GM12878 (cell line): ENCODE data around the gene SLC35A1. TPM values are rescaled to one million over a fixed set of nuclear protein-coding genes. Genes with fewer than 3 reads are reported as not detected.
A peak's percentile ranks its signal among the peaks of the same experiment; 100 is the strongest.

ENCODE experiments used
- ATAC-seq: fragments of 200-7000 bp; cut with Tn5 transposase; 3 replicates; pipeline ENCODE4 v1.9.1; 2020; ENCODE audit warnings: mild to moderate bottlenecking, moderate library complexity
- BruUV-seq: library from RNA; stranded (reverse); fragments of 400-500 nt; replicated peaks from 2 replicates; lab custom pipeline; 2021; lab: Mats Ljungman, UMichigan
- CTCF ChIA-PET: fragments of 300-600 bp; sonication (Branson Sonifier 250); formaldehyde crosslinking; extraction: SDS; loops from one replicate; lab custom pipeline; 2021; ENCODE audit warnings: inconsistent platforms; lab: Yijun Ruan, JAX
- POLR2A ChIA-PET: fragments of 350-600 bp; formaldehyde crosslinking; extraction: SDS; loops from one replicate; lab custom pipeline; 2021; ENCODE audit warnings: inconsistent platforms; lab: Charles Lee
- RAD21 ChIA-PET: fragments of 300-600 bp; sonication (Branson Sonifier 250); formaldehyde crosslinking; loops from one replicate; lab custom pipeline; 2023; ENCODE audit warnings: antibody characterized with exemption; ENCODE audit not compliant: unreplicated experiment; lab: Charles Lee
- SMC1A ChIA-PET: fragments of 300-600 bp; sonication (Branson Sonifier 250); formaldehyde crosslinking; loops from one replicate; lab custom pipeline; 2023; ENCODE audit not compliant: unreplicated experiment, uncharacterized antibody; lab: Charles Lee
- DNase-seq: peaks from one replicate; pipeline ENCODE4 v3.0.0-alpha.2; 2011; ENCODE audit warnings: low read depth, low spot score
- FAIRE-seq: peaks from 3 replicates; lab custom pipeline; 2011; peaks lifted over from hg19 to GRCh38; lab: Jason Lieb, UNC
- H2AFZ ChIP-seq: 2 replicates; pipeline ENCODE4 v1.6.0; 2011; ENCODE audit warnings: low read depth, low read length, control low read depth; ENCODE audit not compliant: control insufficient read depth
- H3K27ac ChIP-seq: 2 replicates; pipeline ENCODE4 v1.5.1; 2011; ENCODE audit warnings: control low read depth; ENCODE audit not compliant: control insufficient read depth, insufficient read depth
- H3K27me3 ChIP-seq, 2 experiments: replicated peaks in 1 of 2; 2 replicates each; pipeline versions ENCODE4 v1.6.0 to v1.6.1; 2011; ENCODE audit warnings: low read length in 1 of 2; ENCODE audit not compliant: control insufficient read depth in 2 of 2, insufficient read depth in 2 of 2
- H3K36me3 ChIP-seq, 2 experiments: 2 replicates each; pipeline ENCODE4 v1.5.1; 2011; ENCODE audit warnings: low read length in 1 of 2; ENCODE audit not compliant: control insufficient read depth in 2 of 2, insufficient read depth in 2 of 2
- H3K4me1 ChIP-seq: 2 replicates; pipeline ENCODE4 v1.6.1; 2011; ENCODE audit warnings: mild to moderate bottlenecking, low read length, moderate library complexity, mixed read lengths; ENCODE audit not compliant: control insufficient read depth, insufficient read depth
- H3K4me2 ChIP-seq: 2 replicates; pipeline ENCODE4 v1.6.0; 2011; ENCODE audit warnings: control low read depth; ENCODE audit not compliant: control insufficient read depth, insufficient read depth
- H3K4me3 ChIP-seq: fragments of 200-600 bp; sonication (generic); 2 replicates; pipeline ENCODE4 v1.5.1; 2016
- H3K79me2 ChIP-seq: 2 replicates; pipeline ENCODE4 v1.6.0; 2011; ENCODE audit warnings: low read length; ENCODE audit not compliant: control insufficient read depth, insufficient read depth
- H3K9ac ChIP-seq: 2 replicates; pipeline ENCODE4 v1.8.0; 2011; ENCODE audit warnings: low read length, control low read depth, mixed read lengths; ENCODE audit not compliant: control insufficient read depth, insufficient read depth
- H3K9me3 ChIP-seq: replicated peaks from 3 replicates; pipeline ENCODE4 v1.5.1; 2011; ENCODE audit warnings: mild to moderate bottlenecking, low read length; ENCODE audit not compliant: control insufficient read depth, insufficient read depth
- H4K20me1 ChIP-seq: 2 replicates; pipeline ENCODE4 v1.6.0; 2011; ENCODE audit not compliant: control insufficient read depth, insufficient read depth
- EED ChIP-seq: sonication (generic); IDR thresholded peaks from 2 replicates; pipeline ENCODE4 v1.6.1; 2016; ENCODE audit warnings: antibody characterized with exemption, low read depth
- EP300 ChIP-seq, 2 experiments: fragments of 150-350 bp in 1 of 2; IDR thresholded peaks; 2 replicates each; pipeline ENCODE4 v1.6.1; 2011 to 2012; ENCODE audit warnings: low read depth in 2 of 2, low read length in 2 of 2, borderline replicate concordance in 1 of 2, improper control_type of control experiment in 1 of 2, inconsistent platforms in 1 of 2; ENCODE audit not compliant: control insufficient read depth in 1 of 2
- HDGF ChIP-seq: fragments of 450-650 bp; IDR thresholded peaks from 2 replicates; pipeline ENCODE4 v1.6.1; 2016; ENCODE audit warnings: antibody characterized with exemption
- JUNB ChIP-seq: IDR thresholded peaks from 2 replicates; pipeline ENCODE4 v1.6.1; 2016; ENCODE audit warnings: antibody characterized with exemption, mild to moderate bottlenecking
- PAX8 ChIP-seq: fragments of 450-650 bp; IDR thresholded peaks from 2 replicates; pipeline ENCODE4 v1.6.1; 2017; ENCODE audit warnings: mild to moderate bottlenecking, moderate library complexity
- RB1 ChIP-seq: fragments of 450-650 bp; formaldehyde crosslinking; IDR thresholded peaks from 2 replicates; pipeline ENCODE4 v1.6.1; 2017; ENCODE audit warnings: mild to moderate bottlenecking, borderline replicate concordance
- SREBF2 ChIP-seq: IDR thresholded peaks from 2 replicates; pipeline ENCODE4 v1.6.1; 2012; ENCODE audit warnings: mild to moderate bottlenecking, low read length
- ZNF274 ChIP-seq: IDR thresholded peaks from one replicate; pipeline ENCODE4 v1.8.0; 2011; ENCODE audit not compliant: insufficient read length, insufficient read depth
- ZZZ3 ChIP-seq: IDR thresholded peaks from 2 replicates; pipeline ENCODE4 v1.6.1; 2011; ENCODE audit warnings: low read depth; ENCODE audit not compliant: control insufficient read depth, insufficient read length
- WGBS: methylation state at CpG from one replicate; pipeline ENCODE4 v1.1.6; 2016; ENCODE audit warnings: low lambda C conversion rate; ENCODE audit not compliant: insufficient replicate concordance, insufficient coverage; ENCODE audit errors: missing lambda C conversion rate; 5-methylcytosine and 5-hydroxymethylcytosine counted together
- in situ Hi-C: fragments of 300-500 bp; cut with MboI; formaldehyde crosslinking; loops from 9 replicates; pipeline ENCODE4 v1.14.3; 2018; ENCODE audit warnings: mixed read lengths
- intact Hi-C: fragments of 100-400 bp; cut with micrococcal nuclease; formaldehyde crosslinking; loops from one replicate; pipeline ENCODE4 v1.14.2; 2022; ENCODE audit not compliant: unreplicated experiment
- polyA plus RNA-seq, 11 experiments: library from polyadenylated mRNA; depleted of rRNA in 4 of 11; unstranded in 6 of 11; stranded (reverse) in 5 of 11; fragments of >200 nt; fragmentation: Nextera tagmentation in 4 of 11; fragmentation: Illumina TruSeq in 1 of 11; extraction: Ambion mirVana in 4 of 11; extraction: Trizol in 1 of 11; gene quantifications; 1 replicate in 1 of 11; 2 replicates in 10 of 11; pipeline versions ENCODE4 v1.2.1 to v1.2.3, GENCODE V29; 2011 to 2016; ENCODE audit warnings: inconsistent platforms in 2 of 11, missing spikeins in 2 of 11, low read depth in 1 of 11
- total RNA-seq, 4 experiments: library from RNA; depleted of rRNA in 3 of 4; stranded (reverse); fragments of >200 nt in 3 of 4; fragmentation: Illumina TruSeq in 1 of 4; extraction: Trizol in 1 of 4; gene quantifications; 2 replicates each; pipeline versions ENCODE4 v1.2.1 to v1.2.3, GENCODE V29; 2013 to 2021
- TF ChIP-seq, protein P1 (sequence below): fragments of 450-650 bp; IDR thresholded peaks from 2 replicates; pipeline ENCODE4 v1.6.1; 2017; ENCODE audit warnings: low read depth, mild to moderate bottlenecking, moderate library complexity

The SLC35A1 gene
- total and polyA plus RNA-seq, 10 of the 15 experiments (the other 5 are each of a cell fraction or from before 2014, with no cell fraction given): 7.1 to 28.0 (median 12.4) TPM

DNA sequence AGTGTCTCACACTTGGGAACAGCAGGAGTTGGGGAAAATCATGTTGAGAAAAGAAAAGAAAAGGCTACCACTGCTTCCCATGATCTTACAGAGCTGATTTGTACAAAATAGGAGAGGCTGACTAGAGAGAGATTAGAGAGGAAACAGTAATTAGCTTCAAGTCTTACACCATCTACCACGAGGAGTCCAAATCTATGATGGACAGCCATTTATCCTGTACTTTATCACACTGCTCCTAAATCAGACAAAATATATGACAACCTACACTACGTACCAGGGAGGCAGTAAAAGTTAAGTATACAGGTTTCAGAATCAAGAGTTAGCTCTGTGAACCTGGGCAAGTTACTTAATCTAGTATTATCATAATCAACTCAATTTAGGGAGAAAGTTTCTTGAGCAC lies 79.0 kb downstream of the SLC35A1 start:
- WGBS: 96% methylated on average over 2 of the region's 2 CpGs
- ATAC-seq (no peak), DNase-seq (no peak), FAIRE-seq (peak; percentile 41)
- Histone ChIP-seq H4K20me1 (no peaks in the 10 kb centered on the region), H3K9ac (no peak overlapping the region), H3K36me3 (peaks cover 1 to 19% of the 10 kb centered on the region in 2 experiments), H3K4me3 (no peak overlapping the region), H3K4me2 (no peak overlapping the region), H3K27me3 (no peaks in the 10 kb centered on the region), H3K27ac (no peak overlapping the region), H3K4me1 (no peaks in the 10 kb centered on the region), H2AFZ (no peak overlapping the region), H3K9me3 (no peaks in the 10 kb centered on the region), H3K79me2 (no peaks in the 10 kb centered on the region)
- ChIA-PET SMC1A (interaction anchor here (0.6 kb wide), 1 partner anchor 590 kb away, joined by 3 read pairs; no protein-coding TSS in a partner anchor), POLR2A (interaction anchor here (0.6 kb wide), 1 partner anchor 26 kb away, joined by 3 read pairs; no protein-coding TSS in a partner anchor), CTCF (interaction anchor here (1.1 kb wide), 1 partner anchor 15 kb away, joined by 5 read pairs; no protein-coding TSS in a partner anchor), RAD21 (interaction anchor here (0.6 to 1.0 kb wide), 2 partner anchors 12 to 154 kb away, joined by 3 read pairs; no protein-coding TSS in a partner anchor)
- in situ Hi-C loops (no loop called here), intact Hi-C loops (no loop called here)
- no TSS peak for BruUV-seq
- TF ChIP-seq EP300 (IDR thresholded peaks at IDR 0.05; ENCODE audit: borderline replicate concordance in 1 of 2, control insufficient read depth in 1 of 2, low read depth in 2 of 2, low read length in 2 of 2) (no peak), PAX8 (no peak), EED (no peak), HDGF (no peak), SREBF2 (no peak), RB1 (no peak), ZZZ3 (no peak), JUNB (no peak), ZNF274 (no peak)
- TF ChIP-seq, protein P1, sequence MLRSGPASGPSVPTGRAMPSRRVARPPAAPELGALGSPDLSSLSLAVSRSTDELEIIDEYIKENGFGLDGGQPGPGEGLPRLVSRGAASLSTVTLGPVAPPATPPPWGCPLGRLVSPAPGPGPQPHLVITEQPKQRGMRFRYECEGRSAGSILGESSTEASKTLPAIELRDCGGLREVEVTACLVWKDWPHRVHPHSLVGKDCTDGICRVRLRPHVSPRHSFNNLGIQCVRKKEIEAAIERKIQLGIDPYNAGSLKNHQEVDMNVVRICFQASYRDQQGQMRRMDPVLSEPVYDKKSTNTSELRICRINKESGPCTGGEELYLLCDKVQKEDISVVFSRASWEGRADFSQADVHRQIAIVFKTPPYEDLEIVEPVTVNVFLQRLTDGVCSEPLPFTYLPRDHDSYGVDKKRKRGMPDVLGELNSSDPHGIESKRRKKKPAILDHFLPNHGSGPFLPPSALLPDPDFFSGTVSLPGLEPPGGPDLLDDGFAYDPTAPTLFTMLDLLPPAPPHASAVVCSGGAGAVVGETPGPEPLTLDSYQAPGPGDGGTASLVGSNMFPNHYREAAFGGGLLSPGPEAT: no peak
